Kidney (tissue), 14 donors: ENCODE measurements around the gene IDE. TPM values are rescaled to one million over a fixed set of nuclear protein-coding genes. Genes with fewer than 3 reads are reported as not detected.

Experiments used
- DNase-seq, 5 donors: peaks; one replicate each; pipeline ENCODE4 v3.0.0-alpha.2; 2013 to 2020
- FAIRE-seq: peaks from 2 replicates; lab custom pipeline; 2012; peaks lifted over from hg19 to GRCh38; lab: Jason Lieb, UNC
- H3K27ac ChIP-seq, 2 donors: one replicate each; pipeline ENCODE4 v1.7.0; 2013; ENCODE audit warnings: low read depth in 2 of 2, low read length in 2 of 2, inconsistent platforms in 1 of 2
- H3K27me3 ChIP-seq: one replicate; pipeline ENCODE4 v1.7.1; 2013; ENCODE audit warnings: low read length, inconsistent platforms; ENCODE audit not compliant: control insufficient read depth, insufficient read depth
- H3K36me3 ChIP-seq, 3 donors: one replicate each; pipeline versions ENCODE4 v1.7.0 to v1.7.1; 2013; ENCODE audit warnings: low read length in 3 of 3, control low read depth in 1 of 3, inconsistent platforms in 1 of 3; ENCODE audit not compliant: insufficient read depth in 3 of 3, control insufficient read depth in 2 of 3
- H3K4me1 ChIP-seq, 3 donors: one replicate each; pipeline versions ENCODE4 v1.7.0 to v1.7.1; 2013; ENCODE audit warnings: low read length in 3 of 3, inconsistent platforms in 1 of 3, low read depth in 1 of 3; ENCODE audit not compliant: control insufficient read depth in 2 of 3, insufficient read depth in 2 of 3
- H3K4me3 ChIP-seq, 3 donors: one replicate each; pipeline versions ENCODE4 v1.7.0 to v1.8.1; 2013; ENCODE audit warnings: low read length in 3 of 3, control low read depth in 1 of 3, inconsistent platforms in 1 of 3
- H3K9ac ChIP-seq, 3 donors: one replicate each; pipeline versions ENCODE4 v1.7.0 to v1.7.1; 2013; ENCODE audit warnings: low read length in 3 of 3, control low read depth in 1 of 3, inconsistent platforms in 1 of 3
- H3K9me3 ChIP-seq, 3 donors: one replicate each; pipeline versions ENCODE4 v1.7.0 to v1.7.1; 2013; ENCODE audit warnings: low read length in 3 of 3, control low read depth in 1 of 3, inconsistent platforms in 1 of 3; ENCODE audit not compliant: control insufficient read depth in 2 of 3, insufficient read depth in 1 of 3
- CTCF ChIP-seq: IDR thresholded peaks from 3 replicates; pipeline ENCODE4 v1.5.1; 2012; ENCODE audit warnings: mild to moderate bottlenecking, moderate library complexity, borderline replicate concordance; ENCODE audit not compliant: insufficient read depth; ENCODE audit errors: extremely low read depth
- intact Hi-C: fragments of 100-400 bp; cut with DNase I; formaldehyde crosslinking; loops from one replicate; pipeline ENCODE4 v1.11.1; 2022
- polyA plus RNA-seq: library from polyadenylated mRNA; stranded (reverse); fragments of 350-450 nt; fragmentation: Illumina TruSeq; extraction: RNeasy Lipid Tissue Mini Kit (QIAGEN cat#74804); gene quantifications from one replicate; pipeline ENCODE4 v1.2.3, GENCODE V29; 2014; ENCODE audit warnings: low read depth, low replicate concordance; ENCODE audit not compliant: insufficient read depth
- total RNA-seq: library from RNA; stranded (reverse); fragmentation: NEBNext Ultra II Directional; extraction: Animal tissue kit (Norgen Biotek cat#: 25700); gene quantifications from one replicate; pipeline ENCODE4 v1.2.1, GENCODE V29; 2021
- donor health status: control.
- donor health status: control.
- donor health status: control.
- donor health status: control.
- donor health status: control.
- donor health status: DM: yes; HTN: yes; CAD: no.
- donor health status: Normal renal cell carcinoma (clear cell type).

Gene IDE
- total and polyA plus RNA-seq, 2 donors from 2014 or later: 8.6 to 40.5 TPM

- Histone ChIP-seq H3K9me3 (no peaks in the 10 kb centered on the region), H3K9ac (no peak overlapping the region), H3K4me1 (no peaks in the 10 kb centered on the region), H3K4me3 (no peak overlapping the region), H3K27me3 (no peaks in the 10 kb centered on the region), H3K27ac (no peak overlapping the region), H3K36me3 (no peaks in the 10 kb centered on the region)
- intact Hi-C loops: no loop called here
- DNase-seq: no peak
- TF ChIP-seq CTCF: no peak
- FAIRE-seq: no peak
These were observed 32.3 kb downstream of the IDE start for GRCh38 chr10:92541583-92541982.

GRCh38 chr10:92538231-92538958 is 35.5 kb downstream of the IDE start:
- DNase-seq: no peak
- intact Hi-C loops: no loop called here
- H3K27ac ChIP-seq: no peak overlapping the region

GRCh38 chr10:92530891-92531535 is 42.9 kb downstream of the IDE start:
- H3K9ac ChIP-seq: no peak overlapping the region
- intact Hi-C loops: no loop called here
- H3K36me3 ChIP-seq: peaks cover 3 to 7% (median 5%) of the 10 kb centered on the region in 3 donors

More at GRCh38 chr10:92538231-92538958, 35.5 kb downstream of the IDE start:
- no peak for TF ChIP-seq CTCF
- no peaks in the 10 kb centered on the region for H3K9me3 ChIP-seq
- H3K4me3 ChIP-seq: no peak overlapping the region
- peaks cover 3 to 5% (median 5%) of the 10 kb centered on the region in 3 donors for H3K36me3 ChIP-seq
- no peak overlapping the region for H3K9ac ChIP-seq
- H3K27me3 ChIP-seq: no peaks in the 10 kb centered on the region
- no peaks in the 10 kb centered on the region for H3K4me1 ChIP-seq
- FAIRE-seq: no peak

More at GRCh38 chr10:92530891-92531535, 42.9 kb downstream of the IDE start:
- no peak for DNase-seq
- FAIRE-seq: no peak
- no peaks in the 10 kb centered on the region for H3K4me1 ChIP-seq
- no peak for TF ChIP-seq CTCF
- H3K27ac ChIP-seq: no peak overlapping the region
- H3K27me3 ChIP-seq: no peaks in the 10 kb centered on the region
- no peaks in the 10 kb centered on the region for H3K9me3 ChIP-seq
- H3K4me3 ChIP-seq: no peak overlapping the region
